Tibial nerve (tissue), 3 donors: ENCODE data around the gene MXD3.

ENCODE experiments used
- CTCF ChIP-seq, 5 experiments: fragments of 200-600 bp in 3 of 5; fragments of 450-650 bp in 2 of 5; sonication (generic) in 3 of 5; IDR thresholded peaks; one replicate each; pipeline ENCODE4 v1.5.1; 2016 to 2019; ENCODE audit warnings: antibody characterized with exemption in 5 of 5, mild to moderate bottlenecking in 3 of 5, moderate library complexity in 2 of 5
- POLR2A ChIP-seq, 2 donors: fragments of 450-650 bp; IDR thresholded peaks; one replicate each; pipeline ENCODE4 v1.6.1; 2017; ENCODE audit warnings: antibody characterized with exemption in 2 of 2, mild to moderate bottlenecking in 2 of 2, moderate library complexity in 2 of 2

DNA sequence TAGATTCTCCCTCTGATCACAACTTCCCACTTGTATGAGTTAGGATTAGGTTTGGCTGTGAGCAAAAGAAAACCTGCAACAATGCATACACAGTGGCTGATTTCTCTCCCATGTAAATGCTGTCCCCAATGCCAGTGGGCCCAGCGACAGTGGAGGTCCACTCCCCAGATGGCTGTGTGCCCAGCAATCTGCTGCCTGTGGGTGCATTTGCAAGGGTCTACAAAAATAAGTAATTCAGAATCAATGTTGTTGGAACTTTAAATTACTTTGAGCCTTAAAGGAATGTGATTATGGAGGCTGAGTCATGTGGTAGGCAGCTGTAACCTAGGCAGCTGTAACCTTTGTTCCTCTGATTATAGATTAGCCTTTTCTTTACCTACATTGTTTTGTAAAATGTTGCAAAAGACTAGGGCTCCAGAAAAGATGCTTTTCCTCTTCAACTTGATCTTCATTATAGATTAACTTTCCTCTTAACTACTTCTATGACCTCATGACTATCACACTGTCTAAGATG is 14.2 kb upstream of the MXD3 start:
- no peak for TF ChIP-seq CTCF (IDR thresholded peaks at IDR 0.05)
- no peak for TF ChIP-seq POLR2A (IDR thresholded peaks at IDR 0.05)
